IMR-90 (cell line): ENCODE data around the gene DOCK10. TPM values are rescaled to one million over a fixed set of nuclear protein-coding genes. Genes with fewer than 3 reads are reported as not detected.

Experiments
- ATAC-seq: fragments of 200-7000 bp; cut with Tn5 transposase; 2 replicates; pipeline ENCODE4 v1.9.1; 2020; ENCODE audit warnings: low read depth, mild to moderate bottlenecking, moderate library complexity
- BruUV-seq: library from RNA; stranded (reverse); fragments of 400-500 nt; replicated peaks from 2 replicates; lab custom pipeline; 2021; lab: Mats Ljungman, UMichigan
- CTCF ChIA-PET: fragments of 300-600 bp; formaldehyde crosslinking; extraction: SDS; loops from one replicate; lab custom pipeline; 2021; ENCODE audit warnings: antibody characterized with exemption; lab: Yijun Ruan, JAX
- POLR2A ChIA-PET: fragments of 300-600 bp; sonication (Branson Sonifier 250); formaldehyde crosslinking; loops from one replicate; lab custom pipeline; 2022; ENCODE audit warnings: antibody characterized with exemption; ENCODE audit not compliant: unreplicated experiment; lab: Charles Lee
- DNase-seq: peaks from one replicate; pipeline ENCODE4 v3.0.0; 2013
- H2AFZ ChIP-seq: replicated peaks from 2 replicates; pipeline ENCODE3; 2013; ENCODE audit warnings: low read length, mild to moderate bottlenecking; ENCODE audit not compliant: poor library complexity
- H2AK5ac ChIP-seq: 2 replicates; pipeline ENCODE4 v1.6.1; 2013; ENCODE audit warnings: low read depth, low read length, inconsistent platforms
- H2AK9ac ChIP-seq: replicated peaks from 2 replicates; pipeline ENCODE3; 2013; ENCODE audit warnings: mild to moderate bottlenecking, low read depth, low read length, moderate library complexity; ENCODE audit not compliant: poor library complexity
- H2BK120ac ChIP-seq: 2 replicates; pipeline ENCODE4 v1.6.1; 2013; ENCODE audit warnings: low read depth, low read length, inconsistent platforms
- H2BK15ac ChIP-seq: 3 replicates; pipeline ENCODE4 v1.6.1; 2013; ENCODE audit warnings: low read depth, low read length, inconsistent platforms
- H2BK20ac ChIP-seq: 2 replicates; pipeline ENCODE4 v1.6.1; 2013; ENCODE audit warnings: low read depth, mild to moderate bottlenecking, inconsistent platforms, low read length, moderate library complexity
- H2BK5ac ChIP-seq: 2 replicates; pipeline ENCODE4 v1.6.1; 2013; ENCODE audit warnings: mild to moderate bottlenecking, low read depth, low read length, inconsistent platforms; ENCODE audit not compliant: poor library complexity, severe bottlenecking
- H3K14ac ChIP-seq: replicated peaks from 2 replicates; pipeline ENCODE4 v1.6.1; 2013; ENCODE audit warnings: low read depth, low read length, inconsistent platforms
- H3K18ac ChIP-seq: 2 replicates; pipeline ENCODE4 v1.6.1; 2013; ENCODE audit warnings: low read depth, low read length, control low read depth
- H3K23ac ChIP-seq: 2 replicates; pipeline ENCODE4 v1.6.1; 2013; ENCODE audit warnings: low read depth, low read length, inconsistent platforms
- H3K27ac ChIP-seq: 2 replicates; pipeline ENCODE4 v1.5.1; 2013; ENCODE audit warnings: mild to moderate bottlenecking, control low read depth, low read length; ENCODE audit not compliant: insufficient read depth
- H3K27me3 ChIP-seq: 2 replicates; pipeline ENCODE4 v1.6.1; 2013; ENCODE audit warnings: low read length; ENCODE audit not compliant: control insufficient read depth, insufficient read depth
- H3K36me3 ChIP-seq: 2 replicates; pipeline ENCODE4 v1.6.1; 2013; ENCODE audit warnings: low read length, mixed read lengths; ENCODE audit not compliant: control insufficient read depth, insufficient read depth
- H3K4ac ChIP-seq: 2 replicates; pipeline ENCODE4 v1.6.1; 2013; ENCODE audit warnings: low read depth, low read length, inconsistent platforms
- H3K4me1 ChIP-seq: 2 replicates; pipeline ENCODE4 v1.6.1; 2013; ENCODE audit warnings: low read length, mixed read lengths; ENCODE audit not compliant: control insufficient read depth, insufficient read depth
- H3K4me2 ChIP-seq: 2 replicates; pipeline ENCODE4 v1.6.1; 2013; ENCODE audit warnings: low read depth, mild to moderate bottlenecking, control low read depth, low read length, moderate library complexity
- H3K4me3 ChIP-seq: 2 replicates; pipeline ENCODE4 v1.5.1; 2013; ENCODE audit warnings: low read depth, mild to moderate bottlenecking, control low read depth, low read length, moderate library complexity; ENCODE audit not compliant: insufficient read depth
- H3K56ac ChIP-seq: 2 replicates; pipeline ENCODE4 v1.6.1; 2013; ENCODE audit warnings: low read length, inconsistent platforms; ENCODE audit not compliant: insufficient read depth; ENCODE audit errors: extremely low read depth
- H3K79me1 ChIP-seq, 2 experiments: 2 replicates each; pipeline ENCODE4 v1.6.1; 2013; ENCODE audit warnings: low read length in 2 of 2, inconsistent platforms in 1 of 2, low read depth in 1 of 2
- H3K9ac ChIP-seq: 2 replicates; pipeline ENCODE4 v1.6.1; 2013; ENCODE audit warnings: low read depth, low read length, control low read depth
- H3K9me1 ChIP-seq: 2 replicates; pipeline ENCODE4 v1.6.1; 2013; ENCODE audit warnings: low read length, inconsistent platforms; ENCODE audit not compliant: insufficient read depth
- H3K9me3 ChIP-seq: 2 replicates; pipeline ENCODE4 v1.6.1; 2013; ENCODE audit warnings: low read length; ENCODE audit not compliant: control insufficient read depth, insufficient read depth
- H4K20me1 ChIP-seq: 2 replicates; pipeline ENCODE4 v1.6.1; 2013; ENCODE audit warnings: low read length, inconsistent platforms; ENCODE audit not compliant: insufficient read depth
- H4K5ac ChIP-seq: 2 replicates; pipeline ENCODE4 v1.6.1; 2013; ENCODE audit warnings: mild to moderate bottlenecking, low read depth, low read length, control low read depth
- H4K8ac ChIP-seq, 2 experiments: 2 replicates each; pipeline ENCODE4 v1.6.1; 2013; ENCODE audit warnings: low read depth in 2 of 2, low read length in 2 of 2, control low read depth in 1 of 2, inconsistent platforms in 1 of 2
- H4K91ac ChIP-seq: 2 replicates; pipeline ENCODE4 v1.6.1; 2013; ENCODE audit warnings: low read depth, low read length, inconsistent platforms; ENCODE audit not compliant: insufficient read depth
- BHLHE40 ChIP-seq: fragments of 150-350 bp; IDR thresholded peaks from 2 replicates; pipeline ENCODE4 v1.6.1; 2016; ENCODE audit warnings: mild to moderate bottlenecking, low read depth, low read length
- CEBPB ChIP-seq: IDR thresholded peaks from 2 replicates; pipeline ENCODE4 v1.6.1; 2012; ENCODE audit warnings: low read depth, low read length, improper control_type of control experiment
- CHD1 ChIP-seq: IDR thresholded peaks from 2 replicates; pipeline ENCODE4 v1.6.1; 2012; ENCODE audit warnings: low read depth, low read length, improper control_type of control experiment
- MAZ ChIP-seq: IDR thresholded peaks from 2 replicates; pipeline ENCODE4 v1.6.1; 2012; ENCODE audit warnings: low read depth, mild to moderate bottlenecking, low read length, improper control_type of control experiment, moderate library complexity, borderline replicate concordance
- MXI1 ChIP-seq: IDR thresholded peaks from 2 replicates; pipeline ENCODE4 v1.6.1; 2012; ENCODE audit warnings: low read depth, mild to moderate bottlenecking, low read length, moderate library complexity, borderline replicate concordance
- POLR2A ChIP-seq: IDR thresholded peaks from 2 replicates; pipeline ENCODE4 v1.6.1; 2012; ENCODE audit warnings: mild to moderate bottlenecking, low read depth, low read length
- RAD21 ChIP-seq: IDR thresholded peaks from 2 replicates; pipeline ENCODE4 v1.6.1; 2012; ENCODE audit warnings: low read length, improper control_type of control experiment
- RCOR1 ChIP-seq: IDR thresholded peaks from 2 replicates; pipeline ENCODE4 v1.6.1; 2012; ENCODE audit warnings: mild to moderate bottlenecking, low read length, improper control_type of control experiment; ENCODE audit not compliant: insufficient replicate concordance
- RFX5 ChIP-seq: IDR thresholded peaks from 2 replicates; pipeline ENCODE4 v1.8.0; 2012; ENCODE audit warnings: low read depth, mild to moderate bottlenecking, low read length, moderate library complexity
- SMC3 ChIP-seq: fragments of 150-350 bp; IDR thresholded peaks from 2 replicates; pipeline ENCODE4 v1.6.1; 2016; ENCODE audit warnings: low read depth, mild to moderate bottlenecking, antibody characterized with exemption, low read length, moderate library complexity
- USF2 ChIP-seq: fragments of 150-350 bp; IDR thresholded peaks from 2 replicates; pipeline ENCODE4 v1.6.1; 2017; ENCODE audit warnings: mild to moderate bottlenecking, antibody characterized with exemption, low read length, low read depth
- WGBS, 2 experiments: methylation state at CpG; one replicate each; pipeline versions ENCODE4 v1.1.5 to v1.1.7; 2013; ENCODE audit warnings: missing lambda C conversion rate in 2 of 2; ENCODE audit not compliant: insufficient read length in 1 of 2; ENCODE audit errors: extremely low coverage in 2 of 2; 5-methylcytosine and 5-hydroxymethylcytosine counted together
- dilution Hi-C: fragments of 300-500 bp; cut with HindIII; formaldehyde crosslinking; loops from one replicate; pipeline ENCODE4 v1.14.3; 2018; ENCODE audit warnings: low sequenced_read_pairs; ENCODE audit not compliant: unreplicated experiment
- in situ Hi-C: fragments of 300-500 bp; cut with MboI; formaldehyde crosslinking; loops from 3 replicates; pipeline ENCODE4 v1.14.3; 2019; ENCODE audit warnings: low sequenced_read_pairs, inconsistent platforms, mixed read lengths
- intact Hi-C: fragments of 100-400 bp; cut with micrococcal nuclease; formaldehyde crosslinking; loops from 2 replicates; pipeline ENCODE4 v1.10.0; 2022
- polyA plus RNA-seq, 3 experiments: library from polyadenylated mRNA; depleted of rRNA; stranded (reverse); fragments of >200 nt; gene quantifications; 2 replicates each; pipeline ENCODE4 v1.2.3, GENCODE V29; 2012; ENCODE audit warnings: low replicate concordance in 1 of 3
- total RNA-seq: library from RNA; depleted of rRNA; stranded (reverse); fragments of >200 nt; gene quantifications from 2 replicates; pipeline ENCODE4 v1.2.3, GENCODE V29; 2012

DOCK10 gene
- total and polyA plus RNA-seq, 2 of the 4 experiments (the other 2 are of a cell fraction), result 58.6 to 75.3 TPM

GRCh38 chr2:224780106-224780505 is 262.2 kb downstream of the DOCK10 start:
- H3K27me3 ChIP-seq, result no peaks in the 10 kb centered on the region
- H3K36me3 ChIP-seq, result no peaks in the 10 kb centered on the region
- H2BK5ac ChIP-seq, result no peak overlapping the region
- H3K4me3 ChIP-seq, result no peak overlapping the region
- no peak overlapping the region for H3K56ac ChIP-seq
- H2BK15ac ChIP-seq, result no peak overlapping the region
- BruUV-seq, result no TSS peak
- H2AFZ ChIP-seq, result no peak overlapping the region
- no peak overlapping the region for H4K91ac ChIP-seq
- no peak overlapping the region for H3K9ac ChIP-seq
- no peaks in the 10 kb centered on the region for H3K9me3 ChIP-seq
- no peak overlapping the region for H4K8ac ChIP-seq
- H2AK5ac ChIP-seq, result no peak overlapping the region
- intact Hi-C loops, result loop anchor here (5.0 kb wide), 1 partner anchor 882 kb away; no protein-coding TSS in a partner anchor
- H3K18ac ChIP-seq, result no peak overlapping the region
- H3K14ac ChIP-seq, result no peak overlapping the region
- H2AK9ac ChIP-seq, result no peak overlapping the region
- CTCF ChIA-PET, result interaction anchor here (0.7 kb wide), 1 partner anchor 1101 kb away, joined by 3 read pairs; no protein-coding TSS in a partner anchor
- no peak overlapping the region for H2BK20ac ChIP-seq
- TF ChIP-seq SMC3 (no peak), BHLHE40 (no peak), MAZ (no peak), CEBPB (no peak), RAD21 (no peak), CHD1 (no peak), USF2 (no peak), MXI1 (no peak), POLR2A (no peak), RFX5 (no peak), RCOR1 (no peak)
- no peak overlapping the region for H2BK120ac ChIP-seq
- H3K9me1 ChIP-seq, result no peaks in the 10 kb centered on the region
- POLR2A ChIA-PET, result no interaction called here
- H3K4ac ChIP-seq, result no peak overlapping the region
- DNase-seq (no peak), ATAC-seq (no peak)
- H3K23ac ChIP-seq, result no peak overlapping the region
- no peak overlapping the region for H4K5ac ChIP-seq
- 0 out of 2 replicates have a peak, but pooled peaks cover 2% of the 10 kb centered on the region for H3K4me1 ChIP-seq
- no peak overlapping the region for H3K27ac ChIP-seq
- dilution Hi-C loops, result no loop called here
- in situ Hi-C loops, result no loop called here
- no peaks in the 10 kb centered on the region for H3K79me1 ChIP-seq
- WGBS, 2 experiments, result no CpG with 5 or more reads among the region's 2 CpGs
- no peak overlapping the region for H3K4me2 ChIP-seq
- H4K20me1 ChIP-seq, result no peaks in the 10 kb centered on the region
